SK-N-SH treated with all-trans-retinoic acid at 6 μM for 48 hours (cell line): ENCODE data around the gene LTN1.

ENCODE experiments used
- ATAC-seq: fragments of 200-7000 bp; cut with Tn5 transposase; 3 replicates; pipeline ENCODE4 v1.9.1; 2020; ENCODE audit warnings: mild to moderate bottlenecking, moderate library complexity
- BACH2 ChIP-seq: fragments of 250-450 bp; sonication (Bioruptor Pico); IDR thresholded peaks from 2 replicates; pipeline ENCODE4 v1.9.0; 2021; ENCODE audit warnings: mild to moderate bottlenecking, borderline replicate concordance
- CREB5 ChIP-seq: fragments of 250-450 bp; sonication (Bioruptor Pico); IDR thresholded peaks from 2 replicates; pipeline ENCODE4 v1.5.1; 2020; ENCODE audit warnings: low read depth, mild to moderate bottlenecking, moderate library complexity
- ISL1 ChIP-seq: fragments of 250-450 bp; sonication (Bioruptor Pico); IDR thresholded peaks from 2 replicates; pipeline ENCODE4 v2.1.2; 2022; ENCODE audit warnings: mild to moderate bottlenecking, moderate library complexity
- PATZ1 ChIP-seq: fragments of 250-450 bp; sonication (Bioruptor Pico); IDR thresholded peaks from 2 replicates; pipeline ENCODE4 v1.8.0; 2020; ENCODE audit warnings: mild to moderate bottlenecking, moderate library complexity, borderline replicate concordance
- RARB ChIP-seq: fragments of 250-450 bp; sonication (Bioruptor Pico); IDR thresholded peaks from 2 replicates; pipeline ENCODE4 v1.8.0; 2021; ENCODE audit warnings: mild to moderate bottlenecking, moderate library complexity
- TCF4 ChIP-seq: fragments of 250-450 bp; sonication (Bioruptor Pico); IDR thresholded peaks from 2 replicates; pipeline ENCODE4 v1.8.0; 2021; ENCODE audit warnings: mild to moderate bottlenecking, moderate library complexity, borderline replicate concordance
- TSHZ2 ChIP-seq: fragments of 250-450 bp; sonication (Bioruptor Pico); IDR thresholded peaks from 2 replicates; pipeline ENCODE4 v1.5.0; 2020; ENCODE audit warnings: mild to moderate bottlenecking, moderate library complexity
- ZFP30 ChIP-seq: fragments of 450-650 bp; formaldehyde crosslinking; IDR thresholded peaks from 2 replicates; pipeline ENCODE4 v1.5.0; 2022; ENCODE audit warnings: mild to moderate bottlenecking, moderate library complexity
- ZNF565 ChIP-seq: fragments of 450-650 bp; formaldehyde crosslinking; conservative IDR thresholded peaks from 2 replicates; pipeline ENCODE4 v1.5.0; 2020; ENCODE audit warnings: low read depth, mild to moderate bottlenecking, moderate library complexity
- ZNF70 ChIP-seq: fragments of 450-650 bp; formaldehyde crosslinking; IDR thresholded peaks from 2 replicates; pipeline ENCODE4 v1.5.0; 2020; ENCODE audit warnings: mild to moderate bottlenecking, moderate library complexity
- TF ChIP-seq, protein P1 (sequence below): fragments of 250-450 bp; sonication (Bioruptor Pico); IDR thresholded peaks from 2 replicates; pipeline ENCODE4 v1.5.1; 2021; ENCODE audit warnings: mild to moderate bottlenecking, moderate library complexity

LTN1 gene

GRCh38 chr21:28975397-28975796 is 17.3 kb downstream of the LTN1 start:
- peak; percentile 70 for ATAC-seq
- TF ChIP-seq, protein P1, sequence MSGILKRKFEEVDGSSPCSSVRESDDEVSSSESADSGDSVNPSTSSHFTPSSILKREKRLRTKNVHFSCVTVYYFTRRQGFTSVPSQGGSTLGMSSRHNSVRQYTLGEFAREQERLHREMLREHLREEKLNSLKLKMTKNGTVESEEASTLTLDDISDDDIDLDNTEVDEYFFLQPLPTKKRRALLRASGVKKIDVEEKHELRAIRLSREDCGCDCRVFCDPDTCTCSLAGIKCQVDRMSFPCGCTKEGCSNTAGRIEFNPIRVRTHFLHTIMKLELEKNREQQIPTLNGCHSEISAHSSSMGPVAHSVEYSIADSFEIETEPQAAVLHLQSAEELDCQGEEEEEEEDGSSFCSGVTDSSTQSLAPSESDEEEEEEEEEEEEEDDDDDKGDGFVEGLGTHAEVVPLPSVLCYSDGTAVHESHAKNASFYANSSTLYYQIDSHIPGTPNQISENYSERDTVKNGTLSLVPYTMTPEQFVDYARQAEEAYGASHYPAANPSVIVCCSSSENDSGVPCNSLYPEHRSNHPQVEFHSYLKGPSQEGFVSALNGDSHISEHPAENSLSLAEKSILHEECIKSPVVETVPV (CRISPR knock-in tag): no peak
- TF ChIP-seq TCF4 (CRISPR knock-in tag) (0 out of 2 replicates have a peak, but pooled peaks have one; percentile 34), RARB (no peak), ZFP30 (CRISPR knock-in tag) (no peak), CREB5 (CRISPR knock-in tag) (0 out of 2 replicates have a peak, but pooled peaks have one; percentile 24)
- TF ChIP-seq, all 23 proteins: peak for 2

DNA sequence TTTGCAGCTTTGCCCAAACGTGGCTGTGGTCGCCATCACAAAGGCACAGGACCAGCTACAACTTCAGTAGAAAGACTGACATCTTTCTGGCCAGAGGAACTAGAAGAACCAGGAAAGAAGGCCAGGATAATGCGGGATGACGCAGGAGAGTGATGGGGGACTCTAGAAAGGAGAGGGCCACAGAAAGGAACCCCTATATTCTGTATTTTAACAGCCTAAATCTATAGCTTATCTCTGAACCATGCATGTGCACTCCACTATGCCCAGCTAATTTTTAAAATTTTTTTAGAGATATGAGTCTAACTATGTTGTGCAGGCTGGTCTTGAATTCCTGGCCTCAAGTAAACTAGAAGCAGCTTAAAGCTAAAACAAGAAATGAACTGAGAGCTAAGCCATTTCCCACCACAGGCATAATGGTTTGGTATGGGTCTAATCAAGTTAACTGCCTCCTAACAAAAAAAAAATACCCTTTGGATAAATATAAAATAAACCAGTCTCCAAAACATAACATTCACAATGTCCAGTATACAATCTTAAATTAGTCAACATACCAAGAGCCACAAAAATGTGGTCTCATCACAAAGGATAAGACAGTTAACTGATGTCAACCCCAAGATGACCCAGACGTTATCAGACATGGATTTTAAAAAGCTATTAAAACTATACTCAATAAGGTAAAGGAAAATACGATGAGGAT is 18.0 kb downstream of the LTN1 start:
- no peak for ATAC-seq
- TF ChIP-seq ZNF70 (CRISPR knock-in tag) (no peak), PATZ1 (no peak), RARB (no peak)

DNA sequence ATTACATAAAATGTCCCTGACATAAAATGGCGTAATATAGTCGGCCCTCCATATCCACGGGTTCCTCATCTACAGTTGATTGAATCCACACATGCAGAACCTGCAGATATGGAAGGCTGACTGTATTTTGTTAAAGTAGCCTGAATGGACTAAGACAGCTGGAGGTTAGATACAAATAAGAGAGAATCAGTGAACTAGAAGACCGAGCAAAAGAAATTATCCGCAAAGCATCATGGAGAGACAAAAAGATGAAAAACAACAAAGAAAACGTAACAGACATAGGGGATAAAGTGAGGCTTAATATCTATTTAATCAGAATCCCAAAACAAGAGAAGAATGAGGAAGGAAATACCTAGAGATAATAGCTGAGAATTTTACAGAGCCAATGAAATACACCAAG is 20.3 kb downstream of the LTN1 start:
- ATAC-seq: no peak
- TF ChIP-seq BACH2 (CRISPR knock-in tag) (no peak), ZFP30 (CRISPR knock-in tag) (peak; percentile 96)
- TF ChIP-seq, all 23 proteins: peak for 1

- peak; percentile 91 for ATAC-seq
- TF ChIP-seq, protein P1 (CRISPR knock-in tag): no peak
- TF ChIP-seq TSHZ2 (CRISPR knock-in tag): no peak
- TF ChIP-seq ISL1: peak; percentile 96
- 0 out of 2 replicates have a peak, but pooled peaks have one; percentile 40 for TF ChIP-seq CREB5 (CRISPR knock-in tag)
- no peak for TF ChIP-seq ZFP30 (CRISPR knock-in tag)
- no peak for TF ChIP-seq PATZ1
- TF ChIP-seq ZNF565 (CRISPR knock-in tag): no peak
- TF ChIP-seq TCF4 (CRISPR knock-in tag): no peak
Measured at GRCh38 chr21:28971171-28971570, 21.5 kb downstream of the LTN1 start.
